Measurements from ENCODE around the gene NBEA.
"Not testable (repeated sequence)": the region's sequence is repeated elsewhere in the genome, so short reads cannot be mapped to it uniquely, and the experiment has no call there.

The NBEA gene

GRCh38 chr13:34951528-34951927 is 9.5 kb downstream of the NBEA start:
- no peak for DNase-seq

GRCh38 chr13:34959489-34959888 is 17.4 kb downstream of the NBEA start:
- no peak for DNase-seq

GRCh38 chr13:34964558-34964957 is 22.5 kb downstream of the NBEA start:
- DNase-seq = no peak

GRCh38 chr13:34967851-34968562 is 25.9 kb downstream of the NBEA start:
- DNase-seq = no peak

GRCh38 chr13:34969539-34969938 is 27.5 kb downstream of the NBEA start:
- not testable (repeated sequence) for DNase-seq

GRCh38 chr13:34970961-34971360 is 28.9 kb downstream of the NBEA start:
- DNase-seq = no peak

GRCh38 chr13:34971473-34971872 is 29.4 kb downstream of the NBEA start:
- DNase-seq = no peak

- DNase-seq = not testable (repeated sequence)
Measured at GRCh38 chr13:34985199-34985598, 43.1 kb downstream of the NBEA start.

- DNase-seq = no peak
Measured at GRCh38 chr13:34988330-34988791, 46.3 kb downstream of the NBEA start.

- no peak for DNase-seq
Measured at GRCh38 chr13:34990399-34991214, 48.5 kb downstream of the NBEA start.

- no peak for DNase-seq
Measured at GRCh38 chr13:34993470-34993869, 51.4 kb downstream of the NBEA start.

- not testable (repeated sequence) for DNase-seq
Measured at GRCh38 chr13:35003734-35004133, 61.7 kb downstream of the NBEA start.

GRCh38 chr13:35005051-35005450 is 63.0 kb downstream of the NBEA start:
- no peak for DNase-seq

- DNase-seq = no peak
Measured at GRCh38 chr13:35014606-35015213, 72.6 kb downstream of the NBEA start.

- no peak for DNase-seq
Measured at GRCh38 chr13:35016362-35017112, 74.5 kb downstream of the NBEA start.

GRCh38 chr13:35025314-35025713 is 83.2 kb downstream of the NBEA start:
- no peak for DNase-seq

- DNase-seq = no peak
Measured at GRCh38 chr13:35028338-35028867, 86.3 kb downstream of the NBEA start.

GRCh38 chr13:35039012-35039411 is 96.9 kb downstream of the NBEA start:
- no peak for DNase-seq

GRCh38 chr13:35046587-35046986 is 104.5 kb downstream of the NBEA start:
- DNase-seq = no peak

GRCh38 chr13:35055705-35056104 is 113.6 kb downstream of the NBEA start:
- no peak for DNase-seq

- no peak for DNase-seq
Measured at GRCh38 chr13:35057858-35058257, 115.8 kb downstream of the NBEA start.

- not testable (repeated sequence) for DNase-seq
Measured at GRCh38 chr13:35058585-35058984, 116.5 kb downstream of the NBEA start.

- DNase-seq = no peak
Measured at GRCh38 chr13:35086667-35087066, 144.6 kb downstream of the NBEA start.
